ENCODE results near the gene GPBP1L1.
"Not testable (repeated sequence)": the region's sequence is repeated elsewhere in the genome, so short reads cannot be mapped to it uniquely, and the experiment has no call there.

The GPBP1L1 gene

DNA sequence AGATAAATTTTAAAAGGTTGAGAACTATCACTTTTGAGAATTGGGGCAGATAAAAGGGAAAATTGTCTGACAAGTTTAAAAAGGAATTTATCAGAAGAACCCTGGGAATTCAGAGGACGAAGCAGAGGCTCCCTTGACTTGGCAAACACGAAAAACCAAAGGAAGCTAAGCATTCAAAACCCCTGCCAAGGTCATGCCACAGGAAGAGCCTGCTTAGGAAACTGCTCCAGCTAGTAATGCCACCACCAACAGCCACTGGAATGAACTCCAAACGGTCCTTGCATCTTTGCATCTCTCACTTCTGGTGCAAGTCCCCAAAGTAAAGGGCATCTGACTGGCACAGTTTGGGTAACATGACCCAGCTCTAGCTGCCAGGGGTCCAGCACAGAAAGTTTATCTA lies 7.2 kb downstream of the GPBP1L1 start:
- no peak for DNase-seq

DNA sequence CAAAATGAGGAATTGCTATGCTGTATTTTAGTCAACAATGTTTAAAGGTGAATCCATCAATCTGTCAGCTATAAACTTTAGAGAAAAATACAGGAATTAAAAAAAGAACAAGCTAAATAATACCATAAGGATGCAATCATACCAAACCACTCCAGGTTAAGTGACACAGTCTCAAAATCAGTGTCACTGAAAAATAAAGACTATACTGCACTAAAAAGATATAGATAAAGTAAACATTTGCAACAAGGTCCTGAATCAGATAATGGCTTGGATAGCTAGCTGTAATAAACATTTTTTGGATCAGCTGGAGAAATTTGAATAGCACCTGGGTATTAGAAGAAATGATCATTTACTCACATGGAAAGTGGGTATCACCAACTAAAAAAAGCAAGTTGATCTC lies 7.8 kb downstream of the GPBP1L1 start:
- DNase-seq = no peak

DNA sequence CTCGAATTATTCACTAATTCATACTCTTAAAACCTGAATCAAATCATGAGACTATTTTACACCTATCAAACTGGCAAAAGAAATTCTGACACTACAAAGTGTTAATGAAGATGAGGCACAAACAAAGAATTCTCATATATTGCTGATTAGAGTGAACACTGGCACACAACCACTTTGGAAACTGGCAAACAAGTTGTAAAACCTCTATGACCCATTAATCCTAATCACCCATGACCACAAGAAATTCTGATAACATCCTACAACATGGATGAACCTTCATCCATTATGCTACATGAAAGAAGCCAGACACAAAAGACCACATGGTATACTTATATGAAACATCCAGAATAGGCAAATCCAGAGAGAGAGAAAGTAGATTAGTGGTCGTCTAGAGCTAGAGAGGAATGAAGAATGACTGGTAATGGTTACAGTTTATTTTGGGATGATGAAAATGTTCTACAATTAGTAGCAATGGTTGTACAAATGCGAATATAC lies 8.5 kb downstream of the GPBP1L1 start:
- DNase-seq = no peak

DNA sequence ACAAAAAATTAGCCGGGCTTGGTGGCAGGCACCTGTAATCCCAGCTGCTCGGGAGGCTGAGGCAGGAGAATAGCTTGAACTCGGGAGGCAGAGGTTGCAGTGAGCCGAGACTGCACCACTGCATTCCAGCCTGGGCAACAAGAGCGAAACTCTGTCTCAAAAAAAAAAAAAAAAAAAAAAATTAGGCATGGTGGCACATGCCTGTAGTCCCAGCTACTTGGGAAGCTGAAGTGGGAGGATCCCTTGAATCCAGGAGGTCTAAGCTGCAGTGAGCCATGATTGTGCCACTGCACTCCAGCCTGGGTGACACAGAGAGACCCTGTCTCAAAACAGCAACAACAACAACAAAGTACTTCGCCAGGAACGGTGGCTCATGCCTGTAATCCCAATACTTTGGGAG lies 9.8 kb downstream of the GPBP1L1 start:
- not testable (repeated sequence) for DNase-seq

DNA sequence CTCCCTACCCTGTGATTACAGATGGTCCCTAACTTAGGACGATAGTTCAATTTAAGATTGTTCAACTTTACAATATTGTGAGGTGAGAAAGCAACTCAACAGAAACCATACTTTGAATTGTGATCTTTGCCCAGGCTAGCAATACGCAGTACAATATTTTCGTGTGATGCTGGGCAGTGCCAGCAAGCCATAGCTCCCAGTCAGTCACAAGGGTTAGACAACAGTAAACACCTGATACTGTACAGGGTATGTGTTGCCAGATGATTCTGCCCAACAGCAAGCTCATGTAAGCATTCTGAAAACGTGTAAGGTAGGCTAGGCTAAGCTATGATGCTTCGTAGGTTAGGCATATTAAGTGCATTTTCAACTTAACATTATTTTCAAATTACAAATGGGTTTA lies 11.9 kb downstream of the GPBP1L1 start:
- no peak for DNase-seq

DNA sequence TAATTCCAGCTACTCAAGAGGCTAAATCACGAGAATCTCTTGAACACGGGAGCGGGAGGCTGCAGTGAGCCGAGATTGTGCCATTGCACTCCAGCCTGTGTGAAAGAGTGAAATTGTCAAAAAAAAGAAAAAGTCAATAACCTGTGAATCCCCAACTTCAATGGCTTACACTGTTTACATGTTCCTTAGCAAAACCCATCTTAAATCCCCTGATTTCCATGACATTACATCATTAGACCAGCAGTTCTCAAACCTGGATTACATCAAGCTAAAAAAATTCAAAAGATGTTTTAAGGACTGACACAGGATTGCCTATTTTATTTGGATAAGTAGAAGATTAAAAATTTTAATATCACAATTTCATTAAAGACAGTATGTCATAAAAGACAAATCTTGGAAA lies 12.4 kb downstream of the GPBP1L1 start:
- DNase-seq = no peak

DNA sequence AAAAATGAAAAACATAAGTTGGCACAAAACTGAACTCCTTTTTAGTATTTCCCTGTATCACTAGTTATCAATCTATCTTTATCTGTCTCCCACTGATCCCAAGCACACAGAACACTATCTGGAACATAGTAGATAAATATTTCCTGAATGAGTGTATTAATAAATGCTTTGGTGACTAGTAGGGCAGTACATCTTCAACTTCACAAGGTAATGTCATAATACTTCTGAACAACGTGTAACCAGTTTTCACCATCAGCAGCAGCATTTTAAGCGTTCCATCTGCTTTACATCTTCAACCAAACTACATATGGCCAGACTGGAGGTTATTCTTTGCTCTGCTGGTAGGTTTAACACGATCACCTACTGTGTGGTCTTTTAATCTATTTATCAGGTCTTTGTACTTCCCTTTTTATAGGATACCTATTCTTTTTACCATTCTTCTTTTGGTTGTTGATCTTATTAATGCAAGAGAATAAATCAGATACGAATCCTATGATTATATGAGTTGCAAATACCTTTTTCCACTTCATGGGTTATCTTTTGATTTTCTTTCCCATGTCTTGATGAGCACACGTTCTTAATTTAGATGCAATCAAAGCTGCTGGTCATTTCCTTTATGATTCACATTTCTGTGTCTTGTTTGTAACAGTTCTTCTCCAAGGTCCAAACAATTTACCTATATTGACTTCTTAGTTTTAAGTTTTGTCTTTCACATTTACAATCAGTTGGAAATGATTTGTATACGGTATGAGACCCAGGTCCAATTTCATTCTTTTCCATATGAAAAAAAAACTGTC lies 16.3 kb downstream of the GPBP1L1 start:
- DNase-seq = no peak

DNA sequence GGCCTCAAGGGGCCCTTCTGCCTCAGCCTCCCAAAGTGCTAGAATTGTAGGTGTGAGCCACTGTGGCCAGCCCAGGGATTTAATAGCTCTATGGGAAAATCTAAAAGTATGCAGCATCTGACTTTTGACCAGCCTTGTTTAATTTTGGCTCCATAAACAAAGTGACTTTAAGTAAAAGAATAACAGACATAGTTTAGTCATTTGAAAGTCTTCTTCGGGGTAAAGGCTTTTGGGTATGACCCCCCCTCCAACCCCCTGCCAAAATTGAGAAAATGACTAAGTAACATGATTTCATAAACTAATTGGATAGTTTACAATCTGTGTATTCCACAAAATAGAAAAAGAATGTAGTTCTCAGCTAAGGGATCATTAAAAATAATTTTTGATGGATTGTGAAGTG lies 17.0 kb downstream of the GPBP1L1 start:
- DNase-seq = no peak

DNA sequence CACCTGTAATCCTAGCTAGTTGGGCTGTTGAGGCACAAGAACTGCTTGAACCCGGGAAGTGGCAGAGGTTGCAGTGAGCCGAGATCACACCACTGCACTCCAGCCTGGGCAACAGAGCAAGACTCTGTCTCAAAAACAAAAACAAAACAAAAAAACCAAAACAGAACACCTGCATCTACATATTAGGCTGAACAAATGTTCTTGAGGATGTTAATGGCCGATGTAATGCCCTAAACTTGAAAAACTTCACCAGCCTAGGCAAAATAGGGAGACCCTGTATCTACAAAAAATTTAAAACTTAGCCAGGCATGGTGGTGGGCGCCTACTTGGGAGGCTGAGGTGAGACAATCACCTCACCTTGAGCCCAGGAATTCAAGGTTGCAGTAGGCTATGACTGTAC lies 17.8 kb downstream of the GPBP1L1 start:
- no peak for DNase-seq

DNA sequence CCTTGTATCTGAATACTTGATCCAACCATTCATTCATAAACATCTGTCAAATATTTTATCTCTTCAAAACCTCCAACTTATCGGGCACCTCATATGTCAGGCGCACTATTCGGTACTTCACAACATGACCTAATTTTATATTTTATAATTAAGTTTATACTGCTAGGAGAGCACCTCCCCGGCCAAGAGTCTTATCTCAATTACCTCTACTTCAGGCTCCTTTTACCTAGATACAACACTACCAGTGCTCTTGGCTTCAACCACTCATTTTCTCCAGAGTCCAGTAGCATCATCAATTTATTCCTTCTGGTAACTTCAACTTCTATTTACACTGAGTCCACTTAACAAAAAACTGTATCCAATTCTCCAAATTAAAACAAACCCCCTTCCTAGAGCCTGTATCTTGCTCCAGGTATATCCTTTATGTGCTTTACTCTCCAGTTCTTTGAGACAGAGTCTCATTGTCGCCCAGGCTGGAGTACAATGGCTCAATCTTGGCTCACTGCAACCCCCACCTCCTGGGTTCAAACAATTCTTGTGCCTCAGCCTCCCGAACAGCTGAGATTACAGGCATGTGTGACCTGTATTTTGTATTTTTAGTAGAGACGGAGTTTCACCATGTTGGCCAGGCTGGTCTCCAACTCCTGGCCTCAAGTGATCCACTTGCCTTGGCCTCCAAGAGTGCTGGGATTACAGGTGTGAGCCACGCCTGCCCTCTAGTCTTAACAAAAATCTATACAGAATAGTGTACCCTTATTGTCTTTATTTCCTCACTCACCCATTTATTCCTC lies 18.8 kb downstream of the GPBP1L1 start:
- DNase-seq = no peak

DNA sequence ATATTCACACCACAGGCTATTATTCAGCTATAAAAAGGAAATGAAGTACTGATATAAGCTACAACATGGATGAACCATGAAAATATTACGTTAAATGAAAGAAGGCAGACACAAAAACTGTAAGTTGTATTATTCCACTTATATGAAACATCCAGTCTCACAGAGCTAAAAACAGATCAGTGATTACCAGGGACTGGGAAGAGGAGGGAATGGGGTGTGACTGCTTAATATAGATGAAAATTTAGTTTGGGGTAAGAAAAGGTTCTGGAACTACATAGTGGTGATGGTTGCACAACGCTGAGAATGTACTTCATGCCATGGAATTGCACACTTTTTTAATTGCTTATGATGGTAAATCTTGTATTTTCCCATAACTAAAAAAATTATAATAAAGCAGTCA lies 19.5 kb downstream of the GPBP1L1 start:
- no peak for DNase-seq

DNA sequence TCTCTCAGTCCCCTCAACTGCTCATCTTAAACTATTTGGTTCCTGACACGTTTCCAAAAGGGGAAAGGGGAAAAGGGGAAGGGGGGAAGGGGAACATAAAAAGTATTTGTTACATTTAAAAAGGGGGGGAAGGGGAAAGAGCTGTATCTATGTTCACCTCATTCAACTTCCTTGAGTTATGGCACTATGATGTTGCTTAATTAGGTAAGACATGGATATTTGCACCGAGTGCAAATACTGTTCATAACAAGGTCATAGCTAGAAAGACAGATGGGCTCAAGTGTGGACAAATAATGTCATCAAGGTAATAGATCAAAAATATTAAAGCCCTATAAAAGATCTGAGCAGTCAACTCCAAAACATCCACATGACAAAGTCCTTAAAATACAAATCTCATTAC lies 26.0 kb downstream of the GPBP1L1 start:
- DNase-seq = no peak

DNA sequence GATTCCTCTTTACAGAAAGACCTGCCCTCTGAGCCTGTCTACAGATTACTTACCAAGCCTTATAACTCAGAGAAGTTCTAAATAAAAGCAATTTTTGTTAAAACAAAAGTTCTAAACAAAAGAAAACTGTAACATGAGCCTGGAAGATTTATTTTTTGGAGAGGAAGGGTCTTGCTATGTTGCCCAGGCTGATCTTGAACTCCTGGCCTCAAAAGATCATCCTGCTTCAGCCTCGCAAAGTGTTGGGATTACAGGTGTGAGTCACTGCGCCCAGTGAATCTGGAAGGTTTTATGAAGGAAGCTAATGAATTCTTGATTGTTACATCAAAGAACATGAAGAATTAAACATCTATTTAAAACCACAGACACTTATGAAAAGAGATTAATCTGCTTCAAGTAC lies 27.1 kb downstream of the GPBP1L1 start:
- DNase-seq = no peak

DNA sequence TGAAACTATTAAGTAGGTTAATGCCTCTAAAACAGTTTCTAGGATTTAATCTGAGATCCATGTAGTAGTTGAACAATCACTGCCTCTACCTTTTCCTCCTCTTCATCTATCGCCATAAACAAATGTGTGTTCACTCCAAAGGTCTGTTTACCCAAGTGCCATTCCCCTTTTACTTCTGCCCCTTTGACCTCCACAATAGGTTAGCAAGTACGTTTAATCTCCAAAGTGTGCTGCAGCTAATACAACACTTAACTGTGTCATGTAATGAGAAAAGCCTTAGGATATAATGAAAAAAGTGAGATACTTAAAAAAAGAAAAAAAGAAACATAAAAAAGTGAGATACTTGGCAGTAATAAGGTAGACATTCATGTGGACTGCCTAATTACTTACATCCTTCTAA lies 28.2 kb downstream of the GPBP1L1 start:
- DNase-seq = no peak

DNA sequence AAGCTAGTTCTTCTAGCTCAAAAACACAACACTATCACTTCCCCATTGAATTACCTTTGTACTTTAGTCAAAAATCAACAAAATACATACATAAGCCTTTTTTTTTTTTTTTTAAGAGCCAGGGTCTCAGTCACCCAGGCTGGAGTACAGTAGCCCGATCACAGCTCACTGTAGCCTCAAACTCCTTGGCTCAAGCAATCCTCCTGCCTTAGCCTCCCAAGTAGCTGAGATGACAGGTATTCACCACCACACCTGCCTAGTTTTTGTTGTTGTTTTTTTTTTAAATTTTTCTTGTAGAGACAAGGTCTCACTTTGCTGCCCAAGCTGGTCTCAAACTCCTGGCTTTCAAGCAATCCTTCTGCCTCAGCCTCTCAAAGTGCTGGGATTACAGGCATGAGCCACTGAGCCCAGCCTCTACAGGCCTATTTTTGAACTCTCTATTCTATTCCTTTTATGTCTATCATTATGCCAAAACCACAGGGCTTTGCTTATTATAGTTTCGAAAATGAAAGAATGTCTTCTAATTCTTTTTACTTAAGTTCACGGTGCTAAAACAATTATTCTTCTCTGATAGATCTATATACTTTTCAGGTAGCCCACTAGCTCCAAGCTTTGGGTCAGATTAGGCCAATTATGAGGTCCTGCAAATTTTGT lies 29.6 kb downstream of the GPBP1L1 start:
- DNase-seq = no peak

DNA sequence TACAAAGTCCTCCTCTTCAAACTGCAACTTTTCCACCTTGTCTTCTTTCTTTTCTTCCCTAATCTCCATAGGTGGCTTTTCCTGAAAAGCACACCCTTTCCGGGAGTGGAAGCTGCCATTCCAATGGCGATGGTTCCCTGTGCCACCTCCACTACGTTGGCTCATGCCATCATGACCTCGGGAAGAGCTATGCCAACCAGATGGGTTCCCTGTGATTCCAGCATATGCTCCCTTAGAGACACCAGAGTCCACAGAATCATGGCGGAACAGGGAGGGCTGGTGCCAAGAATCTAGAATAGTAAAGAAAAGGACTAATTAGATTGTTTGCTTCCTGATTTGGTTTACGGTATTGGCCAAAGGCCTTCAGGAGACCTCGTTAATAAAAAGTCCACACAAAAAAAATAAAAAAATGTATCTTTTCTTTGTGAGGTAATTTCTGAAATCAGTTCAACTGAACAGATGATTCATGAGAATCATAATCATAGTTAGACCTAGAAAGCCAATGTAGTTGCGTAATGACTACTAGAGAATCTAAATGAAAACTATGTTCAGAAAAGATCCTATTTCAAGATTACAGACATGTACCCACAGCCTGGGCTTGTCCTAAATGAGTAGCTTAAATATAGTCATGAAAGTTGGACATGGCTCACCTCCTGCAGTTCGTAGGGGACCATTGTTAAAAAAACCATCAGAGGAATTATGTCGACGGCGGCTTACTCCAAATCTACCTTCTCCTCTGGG lies 31.6 kb downstream of the GPBP1L1 start:
- no peak for DNase-seq

DNA sequence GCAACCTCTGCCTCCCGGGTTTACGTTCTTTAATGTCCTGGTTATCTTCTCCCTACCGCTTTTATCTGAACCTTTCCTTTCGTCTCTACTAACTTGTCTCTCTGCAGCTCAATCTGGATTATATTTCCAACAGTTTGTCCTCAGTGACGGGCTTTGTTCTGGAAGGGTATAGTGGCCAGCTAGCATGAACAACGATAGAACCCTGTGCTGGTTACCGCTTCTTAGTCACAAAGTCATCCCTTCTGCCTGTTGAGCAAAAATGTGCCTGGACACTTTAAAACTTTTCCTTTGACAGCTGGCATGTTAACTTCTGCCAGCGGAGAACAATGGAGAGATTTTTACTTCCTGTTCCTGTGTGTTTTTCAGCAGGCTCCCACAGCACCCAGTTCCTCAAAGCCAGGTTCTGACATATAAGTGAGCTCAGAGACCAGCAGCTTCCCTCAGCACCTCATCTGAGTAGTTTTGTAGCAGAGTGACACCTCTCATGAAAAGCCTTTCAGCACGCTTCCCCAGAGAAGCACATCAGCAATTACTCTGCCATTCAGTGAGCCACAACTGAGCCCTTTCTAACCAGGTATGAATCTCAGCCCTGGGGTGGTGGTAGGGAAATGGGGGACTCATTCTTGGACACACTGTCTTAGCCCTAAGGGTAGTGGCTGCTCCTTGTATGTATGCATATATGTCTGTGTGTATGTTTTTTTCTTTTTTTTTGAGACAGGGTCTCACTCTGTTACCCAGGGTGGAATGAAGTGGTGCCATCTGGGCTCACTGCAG lies 38.9 kb downstream of the GPBP1L1 start:
- DNase-seq = no peak

DNA sequence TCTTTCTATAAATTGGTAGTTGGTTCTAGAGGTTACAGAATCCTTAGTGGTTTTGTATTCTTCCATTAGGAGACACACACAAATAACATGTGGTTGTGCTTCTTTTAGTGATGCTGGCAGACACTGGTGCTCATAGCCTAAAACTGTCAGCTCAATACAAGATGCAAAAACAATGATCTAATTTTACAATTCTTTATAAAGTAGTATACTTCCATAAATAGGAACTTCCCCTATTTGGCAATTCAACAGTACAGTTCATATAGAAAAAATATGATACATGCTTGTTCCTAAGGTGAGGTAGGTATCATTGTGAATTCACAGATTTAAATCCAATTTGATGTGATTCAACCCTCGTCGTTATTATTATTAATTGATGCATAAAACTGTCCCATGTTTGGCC lies 41.7 kb downstream of the GPBP1L1 start:
- no peak for DNase-seq

DNA sequence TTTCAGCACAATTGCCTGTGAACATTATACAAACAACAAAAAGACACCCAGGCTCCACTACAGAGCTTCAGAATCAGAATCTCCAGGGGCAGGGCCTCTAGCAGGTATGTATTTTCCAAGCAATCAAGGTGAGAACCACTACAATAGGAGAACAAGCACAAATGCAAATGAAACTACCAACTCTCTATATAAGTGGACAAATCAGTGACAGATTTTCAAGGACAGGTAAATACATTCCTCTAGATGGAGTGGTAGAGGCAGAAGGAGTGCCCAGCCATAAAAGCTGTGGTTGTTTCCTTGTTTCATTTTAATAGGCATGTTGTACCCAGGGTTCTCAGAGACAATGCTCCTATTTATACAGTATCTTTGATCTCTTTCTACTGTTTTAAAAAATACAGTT lies 42.4 kb downstream of the GPBP1L1 start:
- DNase-seq = no peak

DNA sequence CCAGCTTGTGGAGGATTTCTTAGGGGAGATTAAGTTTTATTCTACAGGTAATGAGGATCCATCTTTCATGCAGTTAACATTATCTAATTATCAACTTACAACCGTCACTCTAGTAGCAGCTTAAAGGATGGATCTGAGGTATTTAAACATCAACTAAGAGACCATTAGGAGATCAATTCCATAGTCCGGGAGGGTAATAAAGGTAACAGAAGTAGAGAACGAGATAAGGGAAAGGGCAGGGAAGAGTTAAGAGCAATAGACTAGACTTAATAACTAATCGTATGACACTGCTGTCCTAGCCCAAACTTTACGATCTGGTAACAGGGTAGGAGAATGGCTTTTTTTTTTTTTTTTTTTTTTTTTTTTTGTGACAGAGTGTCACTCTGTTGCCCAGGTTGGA lies 43.0 kb downstream of the GPBP1L1 start:
- DNase-seq = no peak

DNA sequence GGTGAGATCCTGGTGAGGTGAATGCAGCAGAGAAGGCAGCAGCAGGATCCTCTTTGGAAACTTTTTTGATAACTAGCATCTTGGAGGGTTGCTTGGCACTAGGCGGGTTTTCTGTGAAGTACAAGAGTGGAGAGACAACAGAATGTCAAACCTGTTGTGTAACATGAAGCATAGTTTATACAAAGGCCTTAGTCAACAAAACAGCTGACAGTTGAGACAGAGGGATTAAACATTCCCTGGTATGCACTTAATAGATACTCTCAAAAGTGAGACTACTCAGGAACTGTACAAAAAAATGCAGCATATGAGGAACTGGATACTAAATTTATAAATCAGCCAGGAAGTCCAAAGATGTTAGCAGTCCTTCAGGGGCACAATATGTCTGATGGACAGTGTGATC lies 46.0 kb downstream of the GPBP1L1 start:
- DNase-seq = no peak

DNA sequence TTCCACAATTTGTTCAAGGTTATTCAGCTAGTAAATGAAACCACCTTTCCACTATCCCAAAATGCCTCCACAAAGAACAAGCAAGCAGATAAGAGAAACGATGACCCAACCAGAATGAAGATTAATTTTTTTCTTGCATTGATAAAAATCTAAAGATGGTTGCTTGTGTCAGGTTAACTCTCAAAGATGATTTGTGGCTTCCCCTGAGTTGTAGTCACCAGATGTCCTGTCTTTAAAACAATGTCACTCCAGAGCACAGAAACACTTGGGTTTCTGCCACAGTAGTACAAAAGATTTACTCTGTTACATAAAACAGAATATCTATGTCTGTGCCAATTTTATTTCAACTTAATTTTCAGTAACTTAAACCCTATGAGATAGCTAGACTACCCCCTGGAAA lies 51.1 kb downstream of the GPBP1L1 start:
- DNase-seq = no peak

Measured in CD4-positive, alpha-beta T cell treated with Interleukin-17A for 4 hours (primary cell).